IPS-18c (cell line): ENCODE results near the gene TEX55.
"Not testable (repeated sequence)": the region's sequence is repeated elsewhere in the genome, so short reads cannot be mapped to it uniquely, and the experiment has no call there.

Source experiments
- H3K4me3 ChIP-seq: 2 replicates; pipeline ENCODE4 v1.7.0; 2013; ENCODE audit warnings: low read depth, mild to moderate bottlenecking, low read length, moderate library complexity; ENCODE audit not compliant: insufficient read depth
- H3K9me3 ChIP-seq: one replicate; pipeline ENCODE4 v1.6.1; 2013; ENCODE audit warnings: mild to moderate bottlenecking, low read length, moderate library complexity; ENCODE audit not compliant: control insufficient read depth, insufficient read depth

TEX55 gene

GRCh38 chr3:119148493-119149180, 2.7 kb downstream of the TEX55 start:
- H3K9me3 ChIP-seq = no peaks in the 10 kb centered on the region
- no peak overlapping the region for H3K4me3 ChIP-seq

DNA sequence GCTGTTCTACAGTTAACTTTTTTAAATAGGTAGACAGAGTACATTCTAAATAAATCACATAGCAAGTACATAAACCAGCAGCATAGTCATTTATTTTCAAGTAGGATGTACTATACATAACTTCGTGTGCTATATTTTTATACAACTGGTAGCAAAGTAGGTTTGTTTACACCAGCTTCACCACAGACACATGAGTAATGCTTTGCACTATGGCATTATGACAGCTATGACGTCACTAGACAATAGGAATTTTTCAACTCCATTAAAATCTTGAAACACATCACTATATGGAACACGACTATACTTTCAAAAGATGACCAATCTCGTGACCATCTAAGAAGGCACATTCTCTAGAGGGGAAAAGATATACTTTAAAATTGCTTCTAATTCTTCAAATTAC, 3.5 kb downstream of the TEX55 start:
- no peaks in the 10 kb centered on the region for H3K9me3 ChIP-seq
- H3K4me3 ChIP-seq = no peak overlapping the region

GRCh38 chr3:119156868-119157267, 10.9 kb downstream of the TEX55 start:
- Histone ChIP-seq H3K9me3 (no peaks in the 10 kb centered on the region), H3K4me3 (no peak overlapping the region)

DNA sequence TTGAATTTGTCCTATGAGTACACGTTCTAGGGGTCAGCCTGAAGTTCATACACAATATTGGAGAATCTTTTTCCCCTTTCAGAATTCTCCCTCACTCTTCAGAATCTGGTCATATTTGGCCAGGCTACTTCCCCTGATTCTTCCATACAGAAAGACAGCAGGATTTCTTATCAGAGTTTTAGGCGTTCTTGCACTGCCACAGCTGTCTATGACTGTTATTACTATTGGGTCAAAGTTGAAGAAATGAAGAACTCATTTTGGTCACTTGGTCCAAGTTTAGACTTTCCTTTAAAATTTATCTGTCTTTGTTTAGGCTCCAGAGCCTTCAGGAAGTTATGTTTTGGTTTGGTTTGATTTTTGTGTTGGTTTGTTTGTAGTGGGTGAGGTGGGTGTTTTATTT, 12.0 kb downstream of the TEX55 start:
- no peak overlapping the region for H3K4me3 ChIP-seq
- no peaks in the 10 kb centered on the region for H3K9me3 ChIP-seq

DNA sequence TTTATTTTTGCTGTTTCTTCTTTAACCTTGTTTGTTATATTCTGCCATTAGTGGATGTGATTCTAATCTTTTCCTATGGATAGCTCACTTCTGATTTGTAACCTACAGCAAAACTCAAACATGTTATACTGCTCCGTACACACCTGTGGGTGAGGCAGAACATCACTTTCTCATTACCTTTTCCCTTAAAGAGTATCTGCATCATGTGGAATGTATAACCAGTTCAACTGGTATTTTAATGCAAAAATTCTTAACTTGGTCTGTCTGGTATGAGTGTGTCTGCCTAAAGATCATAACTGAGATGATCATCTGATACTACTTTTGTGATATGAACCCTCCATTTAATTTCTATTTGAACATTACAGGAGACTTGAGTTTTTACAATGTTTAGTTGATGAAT, 14.4 kb downstream of the TEX55 start:
- no peak overlapping the region for H3K4me3 ChIP-seq
- peaks cover 7% of the 10 kb centered on the region for H3K9me3 ChIP-seq

DNA sequence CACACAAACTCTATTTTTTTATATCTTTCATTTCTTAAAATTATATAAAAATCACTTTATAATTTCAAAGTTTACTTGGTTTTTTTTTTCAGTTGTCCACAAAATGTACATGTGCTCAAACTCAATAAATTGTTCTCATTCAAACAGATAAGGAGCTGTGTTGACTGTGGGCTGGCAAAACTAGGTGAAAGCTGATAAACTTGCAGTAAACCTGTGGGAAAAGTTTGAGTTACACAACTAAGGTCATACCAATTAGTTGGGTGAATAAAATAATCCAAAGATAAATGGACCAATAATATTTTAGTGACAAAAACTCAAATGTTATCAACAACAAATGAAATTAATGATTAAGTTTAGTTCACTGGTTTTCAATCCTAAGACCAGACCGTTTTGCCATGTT, 14.8 kb downstream of the TEX55 start:
- no peak overlapping the region for H3K4me3 ChIP-seq
- H3K9me3 ChIP-seq = peaks cover 7% of the 10 kb centered on the region

DNA sequence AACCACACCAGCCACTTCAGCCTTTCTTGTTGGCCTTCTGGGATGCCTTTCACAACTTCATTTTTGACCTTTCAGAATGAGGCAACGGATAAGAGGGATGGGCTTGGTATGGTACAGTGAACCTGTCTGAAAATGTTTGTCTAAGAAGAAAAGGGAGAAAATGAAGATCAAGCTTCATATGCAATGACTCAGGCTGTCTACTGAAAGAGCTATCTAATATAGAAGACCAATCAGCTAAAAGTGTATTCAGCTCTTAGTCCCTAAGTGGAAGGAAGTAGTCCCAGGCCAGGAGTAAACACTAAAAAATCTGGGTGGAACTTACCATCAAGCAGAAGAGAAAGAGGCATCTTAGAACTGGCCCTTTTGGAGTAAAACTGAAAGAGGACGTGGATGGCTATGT, 15.3 kb downstream of the TEX55 start:
- Histone ChIP-seq H3K4me3 (no peak overlapping the region), H3K9me3 (peaks cover 7% of the 10 kb centered on the region)

GRCh38 chr3:119164745-119165144, 18.8 kb downstream of the TEX55 start:
- not testable (repeated sequence) for H3K4me3 ChIP-seq, H3K9me3 ChIP-seq

GRCh38 chr3:119170821-119171220, 24.9 kb downstream of the TEX55 start:
- Histone ChIP-seq H3K4me3 (no peak overlapping the region), H3K9me3 (no peaks in the 10 kb centered on the region)

DNA sequence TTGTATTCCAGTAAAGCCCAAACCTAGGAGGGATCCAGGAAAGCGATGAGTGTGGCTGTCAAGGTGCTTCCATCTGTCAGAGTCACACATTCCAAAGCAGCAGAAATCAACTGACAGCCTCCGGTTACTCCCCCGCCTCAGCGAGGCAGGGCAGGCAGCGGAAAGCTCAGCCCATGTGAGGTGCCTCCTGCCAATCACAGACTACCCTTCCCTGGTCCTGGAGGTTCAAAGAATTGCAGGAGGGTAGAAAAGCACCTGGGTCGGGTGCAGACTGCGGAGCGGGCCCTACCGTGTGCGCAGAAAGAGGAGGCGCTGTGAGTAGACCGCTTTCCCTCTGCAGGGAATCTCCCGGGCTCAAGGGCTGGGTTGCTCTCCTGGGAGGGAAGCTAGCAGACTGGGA, 27.4 kb downstream of the TEX55 start, which contains the start of gene UPK1B:
Gene UPK1B (plus strand): TSS at position 274 of the 400 bp plus-strand sequence. CDS start 13,144 bp downstream, outside the sequence.
- H3K9me3 ChIP-seq = no peaks in the 10 kb centered on the region
- H3K4me3 ChIP-seq = no peak within 1 kb of the TSS

GRCh38 chr3:119175872-119176756, 30.1 kb downstream of the TEX55 start:
- Histone ChIP-seq H3K9me3 (no peaks in the 10 kb centered on the region), H3K4me3 (no peak overlapping the region)

DNA sequence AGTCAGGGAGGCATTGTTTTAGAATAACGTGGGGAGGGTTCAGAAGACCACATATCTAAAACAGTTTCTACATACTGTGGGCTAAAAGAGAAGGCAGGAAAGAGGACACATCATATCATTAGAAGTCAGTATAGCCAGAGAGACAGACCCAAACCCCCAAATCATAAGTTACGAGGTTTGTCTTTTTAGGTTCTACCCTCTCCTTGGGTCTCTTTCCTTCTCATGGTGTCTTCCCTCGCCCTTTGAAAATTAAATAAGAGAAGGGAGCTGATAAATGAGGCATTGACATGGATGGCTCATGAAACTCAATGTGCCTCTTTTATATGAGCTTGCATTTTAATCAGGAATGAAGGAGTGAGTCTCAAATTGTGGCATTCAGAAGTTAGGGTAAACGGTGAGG, 30.8 kb downstream of the TEX55 start:
- H3K4me3 ChIP-seq = no peak overlapping the region
- no peaks in the 10 kb centered on the region for H3K9me3 ChIP-seq

DNA sequence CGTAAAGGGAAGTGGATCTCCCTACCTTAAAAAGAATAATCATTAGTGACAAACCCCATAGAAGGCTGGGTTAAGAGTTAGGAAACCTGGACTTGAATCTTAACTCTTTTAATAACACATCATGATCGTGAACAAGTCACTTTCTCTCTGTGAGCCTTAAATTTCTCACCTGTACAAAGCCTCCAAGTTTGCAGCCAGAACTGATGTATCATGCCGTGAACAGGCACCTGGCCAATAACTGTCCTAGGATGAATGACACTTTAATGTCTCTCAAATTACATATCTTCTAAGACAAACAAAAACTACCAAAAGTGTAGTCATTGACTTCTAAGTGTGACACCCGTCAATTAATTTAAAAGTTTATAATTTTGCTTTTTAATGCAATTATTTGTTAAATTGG, 31.4 kb downstream of the TEX55 start:
- Histone ChIP-seq H3K9me3 (no peaks in the 10 kb centered on the region), H3K4me3 (no peak overlapping the region)

- no peaks in the 10 kb centered on the region for H3K9me3 ChIP-seq
Observed at GRCh38 chr3:119181765-119182164, 35.8 kb downstream of the TEX55 start.

GRCh38 chr3:119184111-119184510, 38.1 kb downstream of the TEX55 start:
- no peaks in the 10 kb centered on the region for H3K9me3 ChIP-seq

More at GRCh38 chr3:119181765-119182164, 35.8 kb downstream of the TEX55 start:
- H3K4me3 ChIP-seq = no peak overlapping the region

DNA sequence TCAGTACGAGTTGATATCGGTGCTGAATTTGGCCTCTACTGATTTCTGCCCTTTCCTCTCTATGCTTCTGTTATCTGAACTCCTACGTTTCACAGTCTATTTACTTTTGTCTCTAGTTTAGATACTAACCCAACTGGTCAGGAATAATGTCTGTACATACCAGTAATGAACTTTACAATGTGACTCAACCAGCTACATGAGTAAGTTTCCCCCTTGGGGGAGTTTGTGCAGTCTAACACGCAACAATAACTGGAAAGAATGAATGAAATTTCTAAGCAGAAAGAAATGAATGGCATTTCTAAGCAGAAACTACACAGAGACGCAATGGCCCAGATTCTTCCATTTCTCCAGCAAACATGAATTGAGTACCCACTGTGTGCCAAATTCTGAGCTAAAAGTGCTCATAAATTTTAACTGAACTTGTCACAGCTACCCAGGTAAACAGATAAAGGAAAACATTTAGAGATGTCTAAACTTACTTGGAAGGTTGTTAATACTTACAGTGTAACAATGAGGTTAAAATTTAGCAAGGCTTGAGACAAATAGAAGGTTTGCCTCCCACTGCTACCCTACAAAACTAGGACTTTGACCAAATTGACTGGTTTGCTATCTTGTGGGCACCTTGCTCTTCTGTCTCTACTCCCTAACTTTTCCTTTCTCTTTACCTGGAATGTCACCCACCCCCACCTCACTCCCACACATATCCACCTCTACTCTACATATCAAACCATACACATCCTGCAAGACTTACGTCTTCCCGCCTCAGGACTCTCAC, 39.0 kb downstream of the TEX55 start:
- H3K9me3 ChIP-seq = no peaks in the 10 kb centered on the region
- no peak overlapping the region for H3K4me3 ChIP-seq

More at GRCh38 chr3:119184111-119184510, 38.1 kb downstream of the TEX55 start:
- no peak overlapping the region for H3K4me3 ChIP-seq

GRCh38 chr3:119187266-119187665, 41.3 kb downstream of the TEX55 start:
- Histone ChIP-seq H3K4me3 (no peak overlapping the region), H3K9me3 (no peaks in the 10 kb centered on the region)
